Natural killer cell (primary cell): ENCODE measurements around the gene IGF1R. TPM values are rescaled to one million over a fixed set of nuclear protein-coding genes. Genes with fewer than 3 reads are reported as not detected.

ENCODE experiments used
- ATAC-seq, 3 donors: fragments of 150-1000 bp in 2 of 3; fragments of 200-7000 bp in 1 of 3; cut with Tn5 transposase; 1 replicate in 1 of 3; 2 replicates in 2 of 3; pipeline ENCODE4 v1.10.0; 2021; ENCODE audit warnings: mild to moderate bottlenecking in 2 of 3, moderate library complexity in 2 of 3
- DNase-seq, 2 donors: peaks; one replicate each; pipeline versions ENCODE4 v3.0.0 to v3.0.0-alpha.2; 2013 to 2021; ENCODE audit warnings: mixed read lengths in 1 of 2
- H3K27ac ChIP-seq: one replicate; pipeline ENCODE4 v1.5.1; 2013; ENCODE audit warnings: mild to moderate bottlenecking, low read length
- H3K27me3 ChIP-seq: one replicate; pipeline ENCODE4 v1.6.1; 2013; ENCODE audit warnings: low read length; ENCODE audit not compliant: control insufficient read depth, insufficient read depth
- H3K36me3 ChIP-seq: one replicate; pipeline ENCODE4 v1.6.1; 2013; ENCODE audit warnings: low read length; ENCODE audit not compliant: control insufficient read depth, insufficient read depth
- H3K4me1 ChIP-seq: one replicate; pipeline ENCODE4 v1.6.1; 2013; ENCODE audit warnings: low read length; ENCODE audit not compliant: control insufficient read depth, insufficient read depth
- H3K4me3 ChIP-seq: one replicate; pipeline ENCODE4 v1.5.1; 2013; ENCODE audit warnings: low read length
- H3K9me3 ChIP-seq: one replicate; pipeline ENCODE4 v1.6.1; 2013; ENCODE audit warnings: low read length; ENCODE audit not compliant: control insufficient read depth, insufficient read depth
- H3K27ac Mint-ChIP-seq, 2 donors: one replicate each; pipeline ENCODE4 v1.8.0; 2022; ENCODE audit warnings: mild to moderate bottlenecking in 2 of 2, mixed read lengths in 2 of 2, moderate library complexity in 1 of 2
- H3K27me3 Mint-ChIP-seq, 2 donors: one replicate each; pipeline ENCODE4 v1.8.0; 2022; ENCODE audit warnings: low read depth in 2 of 2, mixed read lengths in 2 of 2
- H3K36me3 Mint-ChIP-seq: one replicate; pipeline ENCODE4 v1.8.0; 2022; ENCODE audit warnings: mixed read lengths
- H3K4me1 Mint-ChIP-seq, 2 donors: one replicate each; pipeline ENCODE4 v1.8.0; 2022; ENCODE audit warnings: mixed read lengths in 2 of 2
- H3K4me3 Mint-ChIP-seq: one replicate; pipeline ENCODE4 v1.8.0; 2022; ENCODE audit warnings: mild to moderate bottlenecking, moderate library complexity, mixed read lengths
- H3K9me3 Mint-ChIP-seq, 2 donors: one replicate each; pipeline ENCODE4 v1.8.0; 2022; ENCODE audit warnings: mixed read lengths in 2 of 2
- CTCF ChIP-seq: fragments of 200-600 bp; IDR thresholded peaks from one replicate; pipeline ENCODE4 v1.8.0; 2022; ENCODE audit warnings: antibody characterized with exemption
- WGBS: methylation state at CpG from one replicate; pipeline ENCODE4 v1.1.7; 2013; ENCODE audit warnings: missing lambda C conversion rate; ENCODE audit not compliant: insufficient coverage; 5-methylcytosine and 5-hydroxymethylcytosine counted together
- intact Hi-C: fragments of 100-400 bp; cut with micrococcal nuclease; formaldehyde crosslinking; loops from one replicate; pipeline ENCODE4 v1.14.2; 2022
- total RNA-seq, 4 donors: library from RNA; stranded (reverse); fragments of 120-200 nt in 1 of 4; gene quantifications; one replicate each; pipeline versions ENCODE4 v1.2.3 to v1.2.4, GENCODE V29; 2013 to 2022

IGF1R gene
- total RNA-seq, 3 donors from 2014 or later (not counting 1 experiment from before 2014, with no cell fraction given), result 47.3 to 50.7 (median 49.0) TPM

- TF ChIP-seq CTCF, result no peak
- 81% methylated on average over 19 of the region's 19 CpGs for WGBS
- no peaks in the 10 kb centered on the region for H3K9me3 Mint-ChIP-seq
- H3K27ac Mint-ChIP-seq, result peak overlapping the region; percentile 88 to 89
- H3K36me3 Mint-ChIP-seq, result no peaks in the 10 kb centered on the region
- peaks cover 31 to 37% of the 10 kb centered on the region in 2 donors for H3K4me1 Mint-ChIP-seq
- H3K9me3 ChIP-seq, result no peaks in the 10 kb centered on the region
- H3K4me3 Mint-ChIP-seq, result no peak overlapping the region
- no peaks in the 10 kb centered on the region for H3K36me3 ChIP-seq
- ATAC-seq (peak in 2 of 3 donors; percentile 1 to 4), DNase-seq (no peak)
- no peak overlapping the region for H3K4me3 ChIP-seq
- H3K4me1 ChIP-seq, result peaks cover 54% of the 10 kb centered on the region
- no peaks in the 10 kb centered on the region for H3K27me3 Mint-ChIP-seq
- intact Hi-C loops, result loop anchor here (5.0 kb wide), 2 partner anchors 106 to 299 kb away; no protein-coding TSS in a partner anchor
- no peak overlapping the region for H3K27ac ChIP-seq
- H3K27me3 ChIP-seq, result no peaks in the 10 kb centered on the region
These were observed 303.4 kb downstream of the IGF1R start for GRCh38 chr15:98951493-98952320.

GRCh38 chr15:98952381-98952803 is 304.1 kb downstream of the IGF1R start:
- H3K27ac Mint-ChIP-seq, result peak overlapping the region; percentile 88 to 89
- WGBS, result 4% methylated on average over 6 of the region's 6 CpGs

GRCh38 chr15:98953000-98953787 is 304.9 kb downstream of the IGF1R start:
- H3K27ac ChIP-seq, result peak overlapping the region; percentile 54
- Mint-ChIP-seq H3K36me3 (no peaks in the 10 kb centered on the region), H3K4me3 (peak overlapping the region; percentile 84)

More at GRCh38 chr15:98952381-98952803, 304.1 kb downstream of the IGF1R start:
- H3K4me1 Mint-ChIP-seq, result peaks cover 37 to 44% of the 10 kb centered on the region in 2 donors
- peak overlapping the region; percentile 54 for H3K27ac ChIP-seq
- peak overlapping the region; percentile 84 for H3K4me3 Mint-ChIP-seq
- H3K27me3 ChIP-seq, result no peaks in the 10 kb centered on the region
- DNase-seq (peak in 1 of 2 donors; percentile 27), ATAC-seq (peak; percentile 48 to 65 (median 58))
- intact Hi-C loops, result loop anchor here (5.0 kb wide), 2 partner anchors 105 to 300 kb away; no protein-coding TSS in a partner anchor
- H3K4me1 ChIP-seq, result peaks cover 61% of the 10 kb centered on the region
- H3K36me3 ChIP-seq, result no peaks in the 10 kb centered on the region
- TF ChIP-seq CTCF, result no peak
- no peaks in the 10 kb centered on the region for H3K36me3 Mint-ChIP-seq
- no peaks in the 10 kb centered on the region for H3K9me3 Mint-ChIP-seq
- H3K27me3 Mint-ChIP-seq, result no peaks in the 10 kb centered on the region
- H3K9me3 ChIP-seq, result no peaks in the 10 kb centered on the region
- no peak overlapping the region for H3K4me3 ChIP-seq

More at GRCh38 chr15:98953000-98953787, 304.9 kb downstream of the IGF1R start:
- H3K9me3 ChIP-seq, result no peaks in the 10 kb centered on the region
- no peak for TF ChIP-seq CTCF
- WGBS, result 36% methylated on average over 19 of the region's 19 CpGs
- no peaks in the 10 kb centered on the region for H3K27me3 ChIP-seq
- no peaks in the 10 kb centered on the region for H3K36me3 ChIP-seq
- peaks cover 44 to 50% of the 10 kb centered on the region in 2 donors for H3K4me1 Mint-ChIP-seq
- intact Hi-C loops, result loop anchor here (5.0 kb wide), 2 partner anchors 104 to 301 kb away; no protein-coding TSS in a partner anchor
- no peaks in the 10 kb centered on the region for H3K9me3 Mint-ChIP-seq
- no peaks in the 10 kb centered on the region for H3K27me3 Mint-ChIP-seq
- peak; percentile 61 to 80 (median 77) for ATAC-seq
- H3K4me3 ChIP-seq, result no peak overlapping the region
- H3K4me1 ChIP-seq, result peaks cover 69% of the 10 kb centered on the region
- H3K27ac Mint-ChIP-seq, result peak overlapping the region; percentile 88 to 89
- DNase-seq, result peak; percentile 38 to 53
